Measurements from ENCODE around the gene RXFP4. TPM values are rescaled to one million over a fixed set of nuclear protein-coding genes. Genes with fewer than 3 reads are reported as not detected.

RXFP4 gene
- total and polyA plus RNA-seq, 4 donors = not detected

GRCh38 chr1:155976913-155977689 lies 35.7 kb downstream of the RXFP4 start:
- peaks cover 6 to 25% (median 11%) of the 10 kb centered on the region in 4 donors for H3K4me1 ChIP-seq (ENCODE audit: control insufficient read depth in 4 of 4, insufficient read depth in 4 of 4, low read length in 3 of 4)
- no peaks in the 10 kb centered on the region for H3K27me3 ChIP-seq (ENCODE audit: control insufficient read depth in 4 of 4, insufficient read depth in 4 of 4, low read length in 3 of 4)
- WGBS = 47% methylated on average over 5 of the region's 5 CpGs
- DNase-seq (ENCODE audit: low spot score) = no peak
- peak overlapping the region in 1 of 2 donors; percentile 75 for H3K9ac ChIP-seq (ENCODE audit: low read depth in 1 of 2, low read length in 2 of 2)
- TF ChIP-seq RAD21 (IDR thresholded peaks at IDR 0.05) (no peak), RXRA (IDR thresholded peaks at IDR 0.05) (no peak), NR2F2 (IDR thresholded peaks at IDR 0.05) (no peak), TAF1 (conservative IDR thresholded peaks at IDR 0.05) (no peak), GABPA (IDR thresholded peaks at IDR 0.05 in 1 of 2, conservative IDR thresholded peaks at IDR 0.05 in 1 of 2) (no peak), FOXA2 (IDR thresholded peaks at IDR 0.05) (no peak)
- TF ChIP-seq, protein P1, sequence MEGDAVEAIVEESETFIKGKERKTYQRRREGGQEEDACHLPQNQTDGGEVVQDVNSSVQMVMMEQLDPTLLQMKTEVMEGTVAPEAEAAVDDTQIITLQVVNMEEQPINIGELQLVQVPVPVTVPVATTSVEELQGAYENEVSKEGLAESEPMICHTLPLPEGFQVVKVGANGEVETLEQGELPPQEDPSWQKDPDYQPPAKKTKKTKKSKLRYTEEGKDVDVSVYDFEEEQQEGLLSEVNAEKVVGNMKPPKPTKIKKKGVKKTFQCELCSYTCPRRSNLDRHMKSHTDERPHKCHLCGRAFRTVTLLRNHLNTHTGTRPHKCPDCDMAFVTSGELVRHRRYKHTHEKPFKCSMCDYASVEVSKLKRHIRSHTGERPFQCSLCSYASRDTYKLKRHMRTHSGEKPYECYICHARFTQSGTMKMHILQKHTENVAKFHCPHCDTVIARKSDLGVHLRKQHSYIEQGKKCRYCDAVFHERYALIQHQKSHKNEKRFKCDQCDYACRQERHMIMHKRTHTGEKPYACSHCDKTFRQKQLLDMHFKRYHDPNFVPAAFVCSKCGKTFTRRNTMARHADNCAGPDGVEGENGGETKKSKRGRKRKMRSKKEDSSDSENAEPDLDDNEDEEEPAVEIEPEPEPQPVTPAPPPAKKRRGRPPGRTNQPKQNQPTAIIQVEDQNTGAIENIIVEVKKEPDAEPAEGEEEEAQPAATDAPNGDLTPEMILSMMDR (IDR thresholded peaks at IDR 0.05; ENCODE audit: low read depth, low read length, missing input control) = no peak
- H3K36me3 ChIP-seq (ENCODE audit: control insufficient read depth in 4 of 4, insufficient read depth in 3 of 4, low read depth in 1 of 4, low read length in 3 of 4) = no peaks in the 10 kb centered on the region
- peak overlapping the region; percentile 73 to 80 (median 76) for H3K4me3 ChIP-seq (ENCODE audit: low read depth in 1 of 3, low read length in 3 of 3)
- H3K9me3 ChIP-seq (ENCODE audit: control insufficient read depth in 4 of 4, low read length in 3 of 4) = no peaks in the 10 kb centered on the region
- peak overlapping the region; percentile 80 to 92 for H3K27ac ChIP-seq (ENCODE audit: low read depth in 1 of 2, low read length in 2 of 2)

GRCh38 chr1:155977690-155978324 lies 36.4 kb downstream of the RXFP4 start:
- 6% methylated on average over 52 of the region's 52 CpGs for WGBS
- no peaks in the 10 kb centered on the region for H3K9me3 ChIP-seq (ENCODE audit: control insufficient read depth in 4 of 4, low read length in 3 of 4)
- no peak for TF ChIP-seq RAD21 (IDR thresholded peaks at IDR 0.05)
- TF ChIP-seq TAF1 (conservative IDR thresholded peaks at IDR 0.05) = no peak
- no peak for TF ChIP-seq FOXA1 (IDR thresholded peaks at IDR 0.05)
- no peak for TF ChIP-seq RXRA (IDR thresholded peaks at IDR 0.05)
- TF ChIP-seq, protein P2, sequence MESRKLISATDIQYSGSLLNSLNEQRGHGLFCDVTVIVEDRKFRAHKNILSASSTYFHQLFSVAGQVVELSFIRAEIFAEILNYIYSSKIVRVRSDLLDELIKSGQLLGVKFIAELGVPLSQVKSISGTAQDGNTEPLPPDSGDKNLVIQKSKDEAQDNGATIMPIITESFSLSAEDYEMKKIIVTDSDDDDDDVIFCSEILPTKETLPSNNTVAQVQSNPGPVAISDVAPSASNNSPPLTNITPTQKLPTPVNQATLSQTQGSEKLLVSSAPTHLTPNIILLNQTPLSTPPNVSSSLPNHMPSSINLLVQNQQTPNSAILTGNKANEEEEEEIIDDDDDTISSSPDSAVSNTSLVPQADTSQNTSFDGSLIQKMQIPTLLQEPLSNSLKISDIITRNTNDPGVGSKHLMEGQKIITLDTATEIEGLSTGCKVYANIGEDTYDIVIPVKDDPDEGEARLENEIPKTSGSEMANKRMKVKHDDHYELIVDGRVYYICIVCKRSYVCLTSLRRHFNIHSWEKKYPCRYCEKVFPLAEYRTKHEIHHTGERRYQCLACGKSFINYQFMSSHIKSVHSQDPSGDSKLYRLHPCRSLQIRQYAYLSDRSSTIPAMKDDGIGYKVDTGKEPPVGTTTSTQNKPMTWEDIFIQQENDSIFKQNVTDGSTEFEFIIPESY (IDR thresholded peaks at IDR 0.05) = no peak
- TF ChIP-seq, protein P3, sequence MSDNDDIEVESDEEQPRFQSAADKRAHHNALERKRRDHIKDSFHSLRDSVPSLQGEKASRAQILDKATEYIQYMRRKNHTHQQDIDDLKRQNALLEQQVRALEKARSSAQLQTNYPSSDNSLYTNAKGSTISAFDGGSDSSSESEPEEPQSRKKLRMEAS (IDR thresholded peaks at IDR 0.05) = no peak
- TF ChIP-seq JUND (IDR thresholded peaks at IDR 0.05) = no peak
- TF ChIP-seq REST (IDR thresholded peaks at IDR 0.05) = no peak
- H3K27me3 ChIP-seq (ENCODE audit: control insufficient read depth in 4 of 4, insufficient read depth in 4 of 4, low read length in 3 of 4) = no peaks in the 10 kb centered on the region
- peak; percentile 57 for DNase-seq (ENCODE audit: low spot score)
- H3K36me3 ChIP-seq (ENCODE audit: control insufficient read depth in 4 of 4, insufficient read depth in 3 of 4, low read depth in 1 of 4, low read length in 3 of 4) = no peaks in the 10 kb centered on the region
- peak overlapping the region; percentile 49 to 75 for H3K9ac ChIP-seq (ENCODE audit: low read depth in 1 of 2, low read length in 2 of 2)
- H3K27ac ChIP-seq (ENCODE audit: low read depth in 1 of 2, low read length in 2 of 2) = peak overlapping the region; percentile 80 to 92
- peaks cover 6 to 23% (median 9%) of the 10 kb centered on the region in 4 donors for H3K4me1 ChIP-seq (ENCODE audit: control insufficient read depth in 4 of 4, insufficient read depth in 4 of 4, low read length in 3 of 4)
- peak overlapping the region; percentile 73 to 80 (median 76) for H3K4me3 ChIP-seq (ENCODE audit: low read depth in 1 of 3, low read length in 3 of 3)

All from liver (tissue), 9 donors.